ENCODE measurements around the gene SLC12A5.
A peak's percentile ranks its signal among the peaks of the same experiment; 100 is the strongest.
"Not testable (repeated sequence)": the region's sequence is repeated elsewhere in the genome, so short reads cannot be mapped to it uniquely, and the experiment has no call there.

Gene SLC12A5

GRCh38 chr20:46084805-46085178 is 55.8 kb downstream of the SLC12A5 start:
- no peak for DNase-seq

DNA sequence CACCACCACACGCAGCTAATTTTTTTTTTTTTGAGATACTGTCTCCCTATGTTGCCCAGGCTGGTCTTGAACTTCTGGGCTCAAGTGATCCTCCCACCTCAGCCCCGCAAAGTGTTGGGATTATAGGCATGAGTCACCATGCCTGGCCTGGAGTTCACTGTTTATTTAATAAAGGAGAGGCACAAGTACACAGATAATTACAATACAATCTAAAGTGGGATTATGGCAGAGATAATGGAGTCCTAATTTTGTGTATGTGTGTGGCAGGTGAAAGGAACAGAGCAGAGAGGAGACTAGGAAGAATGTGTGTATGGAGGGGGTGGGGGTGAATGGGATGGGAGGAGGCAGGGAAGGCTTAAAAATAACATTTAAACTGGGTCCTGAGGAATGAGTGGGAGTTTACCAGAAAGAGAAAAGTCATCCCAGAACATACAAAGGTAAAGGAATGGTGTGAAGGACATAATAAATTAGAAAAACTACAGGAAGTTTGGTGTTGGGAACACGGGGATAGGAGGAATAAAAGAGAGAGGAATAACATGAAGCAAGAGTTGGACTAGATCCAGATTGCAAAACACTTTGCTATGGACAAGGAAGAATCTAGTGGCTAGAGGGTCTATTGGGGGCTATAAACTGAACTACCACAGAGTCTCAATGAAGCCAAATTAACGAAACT is 56.3 kb downstream of the SLC12A5 start:
- DNase-seq, result peak; percentile 17

GRCh38 chr20:46087161-46087560 is 58.1 kb downstream of the SLC12A5 start:
- DNase-seq, result no peak

DNA sequence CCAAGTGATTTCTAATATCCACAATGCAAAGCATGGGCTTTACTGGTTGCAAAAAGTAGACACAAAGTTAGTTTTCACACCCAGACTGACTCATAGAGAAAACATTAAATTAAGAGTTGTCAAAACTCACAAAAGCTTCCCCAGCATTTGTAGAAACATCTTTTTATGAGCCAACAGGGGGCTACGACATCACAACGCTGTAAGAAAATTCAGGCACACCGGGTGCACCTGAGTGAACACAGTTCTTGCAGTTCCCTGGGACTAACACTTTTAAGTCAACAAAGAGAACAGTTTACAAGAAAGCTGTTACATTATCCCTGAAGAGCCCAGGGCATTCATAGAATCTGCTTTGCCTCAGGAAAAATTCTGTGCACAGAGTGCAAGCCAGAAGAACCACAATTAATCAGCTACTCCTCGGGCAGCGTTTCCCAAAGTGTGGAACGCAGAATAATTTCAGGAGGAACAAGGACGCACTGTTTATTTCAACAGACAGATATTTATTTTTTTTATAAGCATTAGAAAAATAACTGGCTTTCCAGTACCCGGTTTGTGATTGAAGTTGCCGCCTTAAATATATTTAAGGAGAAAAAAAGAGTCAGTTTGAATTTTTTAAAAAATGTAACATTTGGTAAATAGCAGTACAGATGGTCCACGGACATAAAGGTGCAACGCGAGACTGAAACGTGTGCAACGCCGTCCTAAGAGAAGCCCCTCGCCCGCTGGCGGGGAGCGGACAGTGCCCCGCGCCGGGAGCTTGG is 59.6 kb downstream of the SLC12A5 start:
- DNase-seq, result no peak

- no peak for DNase-seq
These were observed 60.1 kb downstream of the SLC12A5 start for GRCh38 chr20:46089167-46089416.

- peak; percentile 73 for DNase-seq
These were observed 60.7 kb downstream of the SLC12A5 start, which contains the start of gene NCOA5 for GRCh38 chr20:46089417-46090388. Gene NCOA5, minus strand, starts transcription at chr20:46089962. Its CDS starts 10,538 bp downstream, at chr20:46079424.

- DNase-seq, result not testable (repeated sequence)
These were observed 62.9 kb downstream of the SLC12A5 start for GRCh38 chr20:46091622-46092535.

- no peak for DNase-seq
These were observed 64.5 kb downstream of the SLC12A5 start for GRCh38 chr20:46093531-46093930.

DNA sequence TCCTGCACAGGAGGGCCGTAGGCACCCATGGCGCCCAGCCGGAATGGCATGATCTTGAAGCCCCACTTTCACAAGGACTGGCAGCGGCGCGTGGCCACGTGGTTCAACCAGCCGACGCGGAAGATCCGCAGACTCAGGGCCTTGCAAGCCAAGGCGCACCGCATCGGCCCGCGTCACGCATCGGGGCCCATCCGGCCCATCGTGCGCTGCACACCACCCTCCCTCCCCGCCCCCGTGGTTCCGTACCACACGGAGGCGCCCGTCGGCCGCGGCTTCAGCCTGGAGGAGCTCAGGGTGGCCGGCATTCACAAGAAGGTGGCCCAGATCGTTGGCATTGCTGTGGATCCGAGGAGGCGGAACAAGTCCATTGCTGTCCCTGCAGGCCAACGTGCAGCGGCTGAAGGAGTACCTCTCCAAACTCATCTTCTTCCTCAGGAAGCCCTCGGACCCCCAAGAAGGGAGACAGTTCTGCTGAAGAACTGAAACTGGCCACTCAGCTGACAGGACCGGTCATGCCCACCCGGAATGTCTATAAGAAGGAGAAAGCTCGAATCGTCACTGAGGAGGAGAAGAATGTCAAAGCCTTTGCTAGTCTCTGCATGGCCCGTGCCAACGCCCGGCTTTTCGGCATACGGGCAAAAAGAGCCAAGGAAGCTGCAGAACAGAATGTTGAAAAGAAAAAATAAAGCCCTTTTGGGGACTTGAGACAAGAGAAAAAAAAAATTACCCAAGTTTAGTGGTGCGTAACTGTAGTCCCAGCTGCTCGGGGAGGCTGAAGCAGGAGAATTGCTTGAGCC is 70.7 kb downstream of the SLC12A5 start:
- no peak for DNase-seq

DNA sequence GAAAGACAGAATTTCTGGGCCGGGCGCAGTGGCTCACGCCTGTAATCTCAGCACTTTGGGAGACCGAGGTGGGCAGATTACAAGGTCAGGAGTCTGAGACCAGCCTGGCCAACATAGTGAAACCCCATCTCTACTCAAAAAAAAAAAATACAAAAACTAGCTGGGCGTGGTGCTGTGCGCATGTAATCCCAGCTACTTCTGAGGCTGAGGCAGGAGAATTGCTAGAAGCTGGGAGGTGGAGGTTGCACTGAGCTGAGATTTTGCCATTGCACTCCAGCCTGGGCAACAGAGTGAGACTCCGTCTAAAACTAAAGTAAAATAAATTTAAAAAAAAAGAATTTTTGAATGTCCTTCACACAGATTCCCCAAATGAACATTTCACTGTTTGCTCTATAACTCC is 71.4 kb downstream of the SLC12A5 start:
- not testable (repeated sequence) for DNase-seq

- DNase-seq, result no peak
These were observed 72.0 kb downstream of the SLC12A5 start for GRCh38 chr20:46100988-46101387.

DNA sequence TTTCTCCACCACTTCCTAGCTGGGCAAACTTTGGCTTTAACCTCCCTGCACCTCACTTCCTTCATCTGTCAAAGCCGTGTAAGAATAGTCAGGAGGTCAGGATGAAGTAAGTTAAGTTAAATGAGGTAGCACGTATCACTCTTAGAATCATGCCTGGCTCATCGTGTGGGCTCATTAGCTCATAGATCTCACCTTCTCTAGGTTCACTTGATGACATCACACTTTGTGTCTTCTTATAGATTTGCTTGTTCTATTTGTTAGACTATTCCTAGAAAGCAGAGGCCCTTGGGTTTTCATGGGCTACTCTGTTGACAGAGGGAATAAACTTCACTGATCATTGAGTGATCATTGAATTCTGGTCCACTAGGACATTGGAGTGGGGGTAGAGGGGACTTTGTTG is 72.9 kb downstream of the SLC12A5 start:
- DNase-seq, result no peak

DNA sequence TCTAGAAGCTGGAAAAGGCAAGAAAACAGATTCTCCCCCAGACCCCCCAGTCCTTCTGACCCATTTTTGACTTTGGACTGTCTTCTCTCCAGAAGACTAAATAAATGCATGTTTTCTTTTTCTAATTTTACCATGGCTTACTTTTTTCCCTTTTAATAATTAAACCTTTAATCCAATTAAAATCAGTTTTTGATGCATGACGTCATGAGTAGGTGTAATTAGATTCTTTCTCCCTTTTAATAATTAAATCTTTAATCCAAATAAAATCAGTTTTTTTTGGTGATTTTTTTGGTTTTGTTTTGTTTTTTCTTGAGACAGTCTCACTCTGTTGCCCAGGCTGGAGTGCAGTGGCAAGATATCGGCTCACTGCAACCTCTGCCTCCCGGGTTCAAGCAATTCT is 73.9 kb downstream of the SLC12A5 start:
- no peak for DNase-seq

GRCh38 chr20:46104262-46104661 is 75.2 kb downstream of the SLC12A5 start:
- DNase-seq, result no peak

- DNase-seq, result no peak
These were observed 78.0 kb downstream of the SLC12A5 start for GRCh38 chr20:46107061-46107460.

DNA sequence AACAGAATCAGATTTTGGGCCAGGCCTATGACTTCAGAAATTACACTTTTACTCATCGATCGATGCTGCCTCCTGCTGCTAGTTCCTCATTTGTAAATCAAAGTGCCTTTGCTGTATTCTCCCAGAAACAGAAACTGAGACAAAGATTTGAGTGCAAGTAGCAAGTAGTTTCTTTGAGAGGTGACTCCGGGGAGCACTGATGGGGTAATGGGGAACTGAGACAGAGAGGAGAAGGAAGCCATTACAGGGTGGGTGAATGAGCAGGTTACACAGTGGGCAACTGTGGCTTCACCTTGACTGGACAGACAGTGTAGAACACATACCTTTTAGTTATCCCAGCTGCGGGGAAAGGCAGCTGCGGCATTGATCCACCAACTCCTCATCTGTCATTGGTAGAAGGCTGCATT is 79.4 kb downstream of the SLC12A5 start:
- no peak for DNase-seq

GRCh38 chr20:46108976-46109375 is 80.0 kb downstream of the SLC12A5 start:
- no peak for DNase-seq
